Measurements from ENCODE around the gene RSAD1. TPM values are rescaled to one million over a fixed set of nuclear protein-coding genes. Genes with fewer than 3 reads are reported as not detected.

RSAD1 gene
- total RNA-seq, 1 donor from 2014 or later: 42.4 TPM

DNA sequence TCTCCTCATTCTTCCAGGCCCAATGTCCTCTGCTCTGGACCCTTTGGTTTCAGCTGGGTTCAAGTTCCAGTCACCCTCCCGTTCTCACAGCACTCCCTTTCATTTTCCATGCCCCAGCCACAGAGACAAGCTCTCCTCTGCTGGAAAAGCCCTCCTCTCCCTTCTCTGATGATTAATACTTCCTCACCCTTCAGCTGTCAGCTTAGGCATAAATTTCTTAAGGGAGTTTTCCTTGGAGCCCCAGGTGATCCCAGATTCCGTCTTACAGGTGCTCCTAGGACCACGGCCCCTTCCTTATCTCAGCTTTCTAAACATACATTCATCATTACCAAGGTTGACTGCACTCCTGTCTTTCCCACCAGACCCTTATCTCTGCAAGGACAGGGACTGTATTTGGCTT lies 20.4 kb upstream of the RSAD1 start:
- DNase-seq (ENCODE audit: low spot score): no peak

DNA sequence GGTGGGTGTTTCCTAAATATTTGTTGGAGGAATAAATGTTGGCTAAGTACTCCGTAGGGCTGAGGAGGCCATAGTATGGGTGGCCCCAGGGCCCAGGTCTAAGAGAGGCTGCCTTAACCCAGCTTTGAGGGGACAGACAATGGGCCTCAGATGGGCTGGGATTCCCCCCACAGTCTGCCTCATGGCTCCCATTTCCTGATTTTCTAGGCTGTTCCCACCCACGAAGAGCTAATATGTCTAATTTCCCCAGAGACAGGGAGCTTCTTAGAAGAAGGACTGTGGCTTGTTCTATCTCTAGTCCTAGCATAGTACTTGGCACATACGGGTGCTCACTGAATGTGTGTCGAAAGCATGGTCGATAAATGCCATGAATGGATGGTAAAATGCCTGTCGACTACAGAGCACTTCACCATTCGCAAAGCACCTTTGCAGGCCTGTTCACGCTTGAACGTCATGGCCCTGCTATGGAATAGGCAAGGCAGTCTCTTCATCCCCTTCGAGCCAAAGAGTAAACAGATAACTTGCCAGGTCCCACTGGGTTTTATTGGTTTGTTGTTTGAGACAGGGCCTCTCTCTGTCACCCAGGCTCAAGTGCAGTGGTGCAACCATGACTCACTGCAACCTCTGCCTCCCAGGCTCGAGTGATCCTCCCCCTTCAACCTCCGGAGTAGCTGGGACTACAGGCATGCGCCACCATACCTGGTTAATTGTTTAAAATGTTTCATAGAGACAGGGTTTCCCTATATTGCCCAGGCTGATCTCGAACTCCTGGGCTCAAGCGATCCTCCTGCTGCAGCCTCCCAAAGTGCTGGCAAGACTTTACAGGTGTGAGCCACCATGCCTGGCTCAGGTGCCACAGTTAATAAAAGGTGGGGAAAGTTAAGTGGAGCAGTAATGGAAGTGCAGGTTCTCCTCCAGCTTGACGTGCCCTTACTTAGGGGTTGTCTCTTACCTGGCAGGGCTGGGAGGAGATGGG lies 19.7 kb upstream of the RSAD1 start:
- no peak for DNase-seq (ENCODE audit: low spot score)

DNA sequence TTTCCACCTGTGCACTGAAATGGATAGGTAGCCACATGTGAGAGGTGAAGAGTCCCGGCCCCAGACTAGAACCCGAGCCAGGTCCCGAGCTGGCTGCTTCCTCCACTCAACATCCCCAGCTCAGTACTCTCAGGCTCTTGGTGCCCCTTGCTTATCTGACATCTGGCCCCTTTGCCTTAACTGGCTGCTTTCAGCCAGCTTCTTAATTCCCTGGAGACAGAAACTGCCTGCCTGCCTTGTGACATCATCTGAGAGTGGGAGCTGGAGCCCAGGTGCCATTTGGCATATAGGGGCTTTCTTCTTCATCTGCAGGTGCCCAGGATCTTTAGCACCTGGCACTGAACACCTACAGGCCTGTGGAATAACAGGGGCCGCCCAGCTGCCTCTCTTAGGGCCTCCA lies 18.9 kb upstream of the RSAD1 start:
- peak; percentile 18 for DNase-seq (ENCODE audit: low spot score)

DNA sequence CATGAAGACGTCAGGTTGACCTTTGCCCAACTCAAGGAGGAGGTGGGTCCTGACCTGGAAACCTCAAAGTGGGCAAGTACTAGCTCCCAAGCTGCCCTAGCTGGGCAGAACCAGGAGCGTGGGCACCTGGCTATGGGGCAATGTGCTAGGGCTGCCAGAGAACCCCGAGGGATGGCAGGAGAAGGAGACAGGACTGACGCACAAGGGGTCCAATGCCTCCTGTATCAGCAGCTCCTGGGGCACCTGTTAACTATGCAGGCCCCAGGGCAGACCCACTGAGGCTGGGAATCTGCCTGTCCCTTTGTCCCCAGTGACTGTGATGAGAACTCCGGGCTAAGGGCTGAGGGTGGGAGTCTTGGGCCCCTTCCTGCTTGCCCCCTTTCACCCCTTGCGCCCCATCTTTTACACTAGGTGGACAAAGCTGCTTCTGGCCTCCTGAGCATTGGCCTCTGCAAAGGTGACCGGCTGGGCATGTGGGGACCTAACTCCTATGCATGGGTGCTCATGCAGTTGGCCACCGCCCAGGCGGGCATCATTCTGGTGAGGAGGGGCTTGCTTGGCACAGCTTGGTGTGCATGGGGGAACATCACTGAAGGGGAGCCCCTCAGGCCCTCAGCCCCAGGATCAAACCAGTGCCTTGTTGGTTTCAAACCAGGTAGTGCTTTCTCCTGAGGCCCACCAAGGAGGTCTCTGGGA lies 17.7 kb upstream of the RSAD1 start:
- DNase-seq (ENCODE audit: low spot score): no peak

DNA sequence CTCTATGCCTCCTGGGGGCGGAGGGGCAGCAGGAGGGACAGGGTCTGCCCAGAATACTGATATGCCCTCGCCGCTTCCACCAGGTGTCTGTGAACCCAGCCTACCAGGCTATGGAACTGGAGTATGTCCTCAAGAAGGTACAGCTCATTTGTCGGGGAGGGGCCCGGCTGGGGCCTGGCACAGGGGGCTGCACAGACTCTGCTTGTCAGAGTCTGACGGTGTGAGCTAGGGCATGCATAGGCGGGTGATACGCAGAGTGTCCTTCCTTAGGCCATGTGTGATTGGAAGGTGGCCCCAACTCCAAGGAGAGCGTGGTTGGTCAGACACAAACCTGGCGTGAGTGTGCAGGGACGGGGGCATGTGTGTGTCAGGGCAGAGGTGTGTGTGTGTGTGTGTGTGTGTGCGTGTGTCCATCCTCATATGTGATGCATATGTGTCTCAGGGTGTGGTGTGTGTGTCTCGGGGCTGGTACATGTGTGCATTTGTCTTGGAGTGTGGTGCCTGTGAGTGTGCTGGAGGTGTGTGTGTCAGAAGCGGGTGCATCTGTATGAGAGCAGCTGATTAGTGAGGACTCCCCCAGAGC lies 17.0 kb upstream of the RSAD1 start:
- DNase-seq (ENCODE audit: low spot score): no peak

DNA sequence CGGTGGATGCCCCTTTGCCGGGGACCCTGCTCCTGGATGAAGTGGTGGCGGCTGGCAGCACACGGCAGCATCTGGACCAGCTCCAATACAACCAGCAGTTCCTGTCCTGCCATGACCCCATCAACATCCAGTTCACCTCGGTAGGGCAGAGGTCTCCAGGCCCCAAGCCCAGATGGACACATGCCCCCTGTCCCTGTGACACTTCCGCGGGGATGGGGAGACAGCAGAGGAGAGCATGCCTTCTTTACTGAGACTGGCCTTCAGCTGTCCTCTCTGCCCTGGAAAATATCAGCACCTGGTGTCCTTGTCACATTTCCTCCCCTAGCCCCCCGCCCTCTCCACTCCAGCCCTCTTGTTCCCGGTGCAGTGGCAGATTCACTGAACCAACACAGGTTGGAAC lies 16.2 kb upstream of the RSAD1 start:
- DNase-seq (ENCODE audit: low spot score): no peak

DNA sequence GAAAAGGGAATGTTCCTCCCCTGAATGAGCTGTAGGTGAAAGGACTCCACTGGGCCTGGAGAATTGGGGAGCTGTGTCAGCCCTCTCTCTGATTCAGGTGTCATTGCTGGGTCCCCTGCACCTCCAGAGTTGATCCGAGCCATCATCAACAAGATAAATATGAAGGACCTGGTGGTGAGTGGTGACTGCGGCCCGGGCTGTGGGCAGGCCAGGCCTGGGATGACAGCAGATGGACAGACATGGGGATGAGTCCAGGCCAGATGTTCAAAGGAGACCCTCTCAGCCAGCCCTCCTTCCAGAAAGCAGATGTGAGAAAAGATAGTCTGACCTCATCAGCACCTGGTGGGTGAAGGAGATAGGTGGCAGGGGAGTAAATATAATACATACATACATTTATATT lies 14.5 kb upstream of the RSAD1 start:
- no peak for DNase-seq (ENCODE audit: low spot score)

DNA sequence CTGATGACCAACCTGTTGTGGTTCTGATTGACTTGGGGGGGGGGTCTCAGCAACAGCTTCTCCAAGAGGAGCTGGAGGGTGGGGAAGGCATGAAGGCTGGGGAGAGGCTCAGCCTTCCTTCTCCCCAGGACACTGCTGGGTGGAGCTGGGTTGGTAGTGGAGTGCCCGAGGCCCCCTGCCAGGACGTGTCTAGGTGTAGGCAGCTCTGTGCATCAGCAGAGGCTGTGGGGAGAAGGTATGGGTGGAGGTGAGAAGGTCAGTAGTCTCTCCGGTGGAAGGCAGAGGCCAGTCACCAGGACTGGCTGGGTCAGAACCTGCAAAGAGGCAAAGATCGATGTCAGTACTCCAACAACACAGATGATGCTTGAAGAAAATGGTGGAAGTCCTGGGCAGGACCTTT lies 13.9 kb upstream of the RSAD1 start:
- DNase-seq (ENCODE audit: low spot score): no peak

DNA sequence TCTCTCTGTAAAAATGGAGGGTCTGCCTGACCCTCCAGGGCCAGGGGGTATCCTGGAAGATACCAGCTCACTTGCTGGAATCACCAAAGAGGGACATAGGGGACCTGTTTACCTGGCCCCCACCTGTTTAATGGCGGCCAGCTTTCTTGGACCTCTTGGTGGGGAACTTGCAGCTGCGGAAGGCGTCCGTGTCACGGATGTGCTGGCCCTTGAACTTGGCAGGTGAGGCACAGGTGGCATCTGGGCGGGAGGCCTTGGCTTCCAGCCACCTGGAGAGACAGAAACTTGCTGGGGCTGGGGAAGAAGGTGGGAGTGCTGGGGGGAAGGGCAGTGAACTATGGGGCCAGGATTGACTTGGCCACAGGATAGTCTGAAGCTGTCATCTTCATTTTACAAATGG lies 13.5 kb upstream of the RSAD1 start:
- no peak for DNase-seq (ENCODE audit: low spot score)

DNA sequence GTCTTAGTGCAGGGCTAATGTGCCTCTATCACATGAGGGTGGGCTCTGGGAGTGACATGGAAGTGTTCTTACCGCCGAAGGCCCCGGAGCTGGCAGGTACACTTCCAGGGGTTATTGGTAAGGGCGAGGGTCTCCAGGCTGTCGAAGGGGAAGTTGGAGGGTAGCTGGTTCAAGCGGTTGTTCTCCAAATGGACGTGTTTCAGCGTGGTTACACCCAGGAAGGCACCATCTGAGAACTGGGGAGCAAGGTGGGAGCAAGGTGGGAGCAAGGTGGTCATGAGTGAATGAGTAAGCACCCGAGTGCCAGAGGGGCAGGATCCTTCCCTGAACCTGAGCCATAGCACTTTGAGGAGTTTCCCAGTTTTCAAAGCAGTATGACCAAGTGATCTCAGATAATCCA lies 13.0 kb upstream of the RSAD1 start:
- no peak for DNase-seq (ENCODE audit: low spot score)

DNA sequence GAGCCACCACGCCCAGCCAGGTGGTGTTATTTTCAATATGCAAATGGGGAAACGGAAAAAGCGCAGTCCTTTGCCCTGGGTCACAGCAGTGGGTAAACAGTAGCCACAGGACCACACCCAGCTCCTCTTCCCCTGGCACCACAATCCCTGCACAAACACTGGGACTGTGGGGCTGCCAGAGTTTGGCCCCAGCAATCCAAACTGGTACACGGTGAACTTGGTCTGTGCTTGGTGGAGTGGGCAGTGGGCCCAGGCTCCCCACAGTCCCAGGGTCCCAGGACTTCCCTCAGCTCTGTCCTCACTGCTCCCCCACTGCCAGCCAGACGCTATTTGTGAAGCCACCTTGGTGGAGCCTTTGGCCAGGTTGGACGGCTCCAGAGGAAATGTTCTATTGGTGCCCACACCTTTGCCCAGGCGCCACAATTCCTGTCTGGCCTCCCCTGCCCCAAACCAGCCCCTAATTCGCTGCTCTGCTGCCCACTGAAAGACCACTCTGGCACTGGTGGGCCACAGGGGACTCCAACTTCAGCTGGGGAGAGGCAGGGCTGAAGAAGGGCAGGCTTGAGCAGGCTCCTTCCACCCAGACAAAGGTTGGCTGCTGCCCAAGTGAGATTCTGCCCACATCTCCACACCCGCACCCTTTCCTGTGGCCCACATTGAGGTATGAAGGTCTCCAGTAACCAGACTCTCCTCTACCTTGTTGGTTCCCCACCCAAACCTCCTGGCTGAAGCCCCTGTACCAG lies 12.1 kb upstream of the RSAD1 start:
- DNase-seq (ENCODE audit: low spot score): no peak

DNA sequence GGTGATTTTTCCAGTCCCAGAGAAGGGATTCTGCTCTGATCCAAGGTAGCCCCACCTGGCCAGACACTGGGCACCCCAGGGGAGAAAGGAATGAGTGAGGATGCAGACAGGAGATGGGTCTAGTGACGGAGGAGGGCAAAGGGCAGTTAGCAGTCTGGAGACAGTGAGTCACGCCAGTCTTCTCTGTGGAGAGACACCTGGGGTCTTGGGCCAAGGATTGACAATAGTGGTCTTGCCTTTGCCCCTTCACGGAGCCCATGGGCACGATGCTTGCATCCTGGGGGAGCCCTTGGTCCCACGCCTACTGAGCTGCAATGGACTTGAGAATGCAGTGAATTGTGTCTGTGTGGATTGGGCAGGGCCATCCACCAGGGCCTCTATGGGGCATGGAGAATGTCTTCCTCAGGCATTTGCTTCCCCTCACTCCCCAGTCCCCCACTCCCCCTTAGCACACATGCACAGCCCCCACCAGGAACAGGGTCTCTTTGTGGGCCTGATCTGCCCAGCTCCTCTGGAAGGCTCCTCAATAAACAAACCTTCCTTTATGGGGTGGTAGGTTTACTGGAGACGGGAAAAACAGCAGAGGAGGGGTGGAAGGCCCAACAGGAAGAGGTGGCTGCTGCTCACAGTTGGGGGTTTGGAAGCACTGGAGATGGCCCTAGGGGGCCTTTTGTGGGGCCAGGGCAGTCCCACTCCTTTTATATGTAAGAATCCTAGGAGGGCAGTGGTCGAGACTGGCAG lies 11.4 kb upstream of the RSAD1 start:
- no peak for DNase-seq (ENCODE audit: low spot score)

DNA sequence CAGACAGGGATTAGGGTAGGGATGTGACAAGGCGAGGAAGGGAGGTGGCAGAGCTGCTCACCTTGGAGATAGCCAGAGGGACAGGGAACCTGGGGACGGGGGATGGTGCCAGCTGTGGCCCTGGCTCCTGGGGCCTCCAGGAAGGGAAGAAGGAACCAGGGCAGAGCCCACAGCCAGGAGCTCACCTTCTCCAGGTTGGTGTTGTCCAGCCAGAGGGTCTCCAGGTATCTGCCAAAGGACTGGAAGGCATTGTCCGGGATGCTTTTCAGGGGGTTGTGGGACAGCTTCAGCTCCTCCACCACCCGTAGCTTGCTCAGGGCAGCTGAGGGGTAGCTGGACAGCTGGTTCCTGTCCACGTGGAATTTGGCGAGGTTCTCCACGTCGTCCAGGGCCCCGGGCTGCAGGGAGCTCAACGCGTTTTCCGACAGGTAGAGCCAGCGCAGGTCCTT lies 10.8 kb upstream of the RSAD1 start:
- DNase-seq (ENCODE audit: low spot score): no peak

DNA sequence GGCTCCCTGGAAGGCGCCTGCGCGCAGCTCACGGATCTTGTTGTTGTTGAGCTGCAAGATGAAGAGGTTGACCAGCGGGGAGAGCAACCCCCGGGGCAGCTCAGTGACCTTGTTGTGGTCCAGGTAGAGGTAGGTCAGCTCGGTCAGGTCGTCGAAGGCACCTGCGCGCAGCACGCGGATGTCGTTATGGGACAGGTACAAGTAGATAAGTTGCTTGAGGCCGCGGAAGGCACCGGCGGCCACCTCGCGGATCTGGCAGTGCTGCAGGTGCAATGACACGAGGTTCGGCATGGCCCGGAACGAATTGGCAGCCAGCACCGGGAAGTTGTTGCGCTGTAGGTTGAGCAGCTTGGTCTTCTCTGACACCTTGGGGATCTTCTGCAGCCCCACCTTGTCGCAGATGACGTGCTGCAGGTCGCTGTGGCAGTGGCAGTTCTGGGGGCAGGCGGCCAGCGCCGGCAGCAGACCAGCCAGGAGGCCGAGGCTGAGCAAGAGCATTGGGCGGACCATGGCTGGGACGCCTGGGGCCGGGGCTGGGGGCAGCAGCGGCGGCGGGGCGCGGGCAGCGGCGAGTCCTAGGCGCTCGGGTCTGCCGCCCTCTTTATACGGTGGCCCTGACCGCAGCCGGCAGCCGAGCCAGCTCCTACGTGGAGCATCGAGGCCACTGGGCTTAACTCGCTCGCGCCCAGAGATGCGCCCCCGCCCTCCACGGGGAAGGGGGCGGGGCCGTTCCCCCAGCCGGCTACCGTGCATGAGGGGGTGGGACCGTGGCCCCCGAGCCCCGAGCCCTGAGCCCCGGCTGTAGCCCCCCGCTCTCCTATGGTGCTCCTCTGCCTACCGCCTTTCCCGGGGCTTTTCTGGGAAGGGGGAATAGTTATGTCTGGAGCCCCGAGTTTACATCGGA lies 10.1 kb upstream of the RSAD1 start, which contains the start of gene CHAD:
Gene CHAD, minus strand, starts transcription at position 577 of the 904 bp plus-strand sequence. Its CDS starts 67 bp downstream, at position 510.
- peak; percentile 13 for DNase-seq (ENCODE audit: low spot score)

DNA sequence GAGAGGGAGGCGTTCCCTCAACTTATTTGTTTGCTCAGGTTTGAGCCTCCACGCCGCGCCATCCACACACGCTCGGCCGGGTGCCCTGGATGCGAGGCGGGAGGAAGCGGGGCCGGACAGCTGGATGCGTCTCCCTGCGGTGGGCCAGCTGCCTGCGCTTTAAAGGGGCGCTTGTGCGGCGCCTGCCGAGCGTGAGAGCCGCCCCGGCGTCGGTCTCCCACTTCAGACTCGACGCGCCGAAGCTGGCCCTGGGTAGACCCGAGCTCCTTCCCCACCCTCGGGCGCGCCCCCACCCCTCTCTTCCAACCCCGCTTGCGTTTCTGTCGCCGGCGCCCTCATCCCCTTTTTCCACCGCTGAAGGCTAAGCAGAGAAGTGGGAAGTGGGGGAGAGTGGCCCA lies 9.5 kb upstream of the RSAD1 start:
- peak; percentile 21 for DNase-seq (ENCODE audit: low spot score)

DNA sequence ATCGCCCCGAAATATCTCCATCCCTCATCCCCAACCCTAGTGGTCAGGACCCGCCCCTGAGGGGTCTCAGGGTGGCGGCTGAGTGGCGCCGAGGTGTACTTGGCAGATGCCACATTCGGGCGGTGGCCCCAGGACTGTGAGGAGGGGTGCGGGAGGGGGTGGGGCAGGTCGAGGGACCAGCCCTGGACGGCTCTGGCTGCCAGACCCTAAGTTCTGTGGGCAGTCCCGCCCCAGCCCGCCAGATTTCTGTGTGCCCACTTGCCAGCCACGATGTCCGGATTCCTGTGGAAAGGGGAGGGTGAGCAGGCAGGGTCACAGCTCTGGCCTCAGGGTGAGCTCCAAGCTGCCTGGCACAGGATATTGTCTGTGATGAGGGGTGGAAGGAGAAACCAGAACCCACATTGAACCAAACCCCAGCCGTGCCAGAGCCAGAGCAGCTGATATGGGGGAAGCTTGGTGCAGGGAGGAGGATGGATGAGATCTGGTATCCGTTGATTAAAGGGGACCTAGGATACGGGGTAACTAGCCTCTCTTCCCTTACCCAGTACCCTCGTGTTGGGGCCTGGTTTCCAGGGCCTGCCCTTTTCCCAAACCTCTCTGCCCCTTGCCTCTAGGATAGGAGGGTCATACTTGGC lies 8.9 kb upstream of the RSAD1 start:
- no peak for DNase-seq (ENCODE audit: low spot score)

DNA sequence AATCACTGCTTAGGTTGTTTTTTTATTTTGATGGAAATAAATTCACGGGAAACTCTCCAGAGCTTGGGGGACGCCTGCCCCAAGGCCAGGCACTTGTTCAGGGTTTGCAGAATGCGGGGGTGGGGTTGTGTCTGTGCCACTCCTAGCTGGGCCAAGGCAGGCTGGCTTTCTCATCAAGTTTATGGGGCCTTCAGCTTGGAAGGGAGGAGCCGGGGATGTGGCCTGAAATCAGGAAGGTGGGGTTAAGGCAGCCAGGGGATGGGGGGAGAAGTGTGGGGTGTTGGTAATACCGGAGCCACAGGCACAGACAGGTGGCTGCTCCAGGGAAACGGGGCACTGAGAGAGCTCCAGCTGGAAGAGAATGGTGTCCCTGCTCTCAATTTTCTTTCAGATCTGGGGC lies 8.2 kb upstream of the RSAD1 start:
- no peak for DNase-seq (ENCODE audit: low spot score)

DNA sequence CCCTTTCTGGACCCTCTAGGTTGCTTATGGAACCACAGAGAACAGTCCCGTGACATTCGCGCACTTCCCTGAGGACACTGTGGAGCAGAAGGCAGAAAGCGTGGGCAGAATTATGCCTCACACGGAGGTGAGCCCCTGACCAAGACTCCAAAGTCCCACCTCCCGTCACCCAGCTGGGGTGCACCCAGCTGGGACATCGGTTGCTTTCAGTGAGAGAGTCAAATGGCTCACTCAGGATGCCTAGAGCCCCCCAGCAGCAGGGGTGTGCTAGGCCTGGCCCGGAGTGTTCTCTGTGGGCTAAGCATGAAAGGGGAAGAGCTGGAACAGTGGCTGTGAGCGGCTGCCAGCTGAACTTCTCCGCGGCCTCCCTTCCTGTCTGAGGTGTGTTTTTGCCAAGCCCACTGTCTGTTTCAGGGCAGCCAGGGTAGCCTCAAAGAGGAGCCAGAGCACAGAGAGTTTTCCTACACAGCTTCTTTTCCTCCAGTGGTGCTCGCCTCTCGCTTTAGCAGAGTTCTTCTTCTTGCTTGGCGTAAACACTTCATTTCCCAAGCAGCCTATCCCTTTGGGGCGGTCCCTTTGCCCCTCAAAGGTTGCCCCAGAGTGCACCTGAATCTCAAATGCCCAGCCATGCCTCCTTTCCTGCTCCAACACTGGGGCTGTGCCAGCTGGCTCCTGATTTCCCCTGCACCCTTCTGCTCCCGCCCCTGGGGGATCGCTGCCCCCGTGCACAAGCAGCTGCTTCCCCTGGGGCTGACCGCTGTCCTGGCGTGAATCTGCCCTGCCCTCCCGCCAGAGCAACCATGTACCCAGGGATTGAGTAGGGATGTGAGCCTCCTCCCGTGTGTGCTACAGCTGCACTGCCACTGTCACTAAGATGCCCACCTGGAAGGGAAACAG lies 7.4 kb upstream of the RSAD1 start:
- no peak for DNase-seq (ENCODE audit: low spot score)

All from umbilical cord (tissue), 2 donors.